Measurements from ENCODE around the gene ULK1. TPM values are rescaled to one million over a fixed set of nuclear protein-coding genes. Genes with fewer than 3 reads are reported as not detected.

ULK1 gene
- total RNA-seq, 1 donor from 2014 or later: 9.6 TPM

DNA sequence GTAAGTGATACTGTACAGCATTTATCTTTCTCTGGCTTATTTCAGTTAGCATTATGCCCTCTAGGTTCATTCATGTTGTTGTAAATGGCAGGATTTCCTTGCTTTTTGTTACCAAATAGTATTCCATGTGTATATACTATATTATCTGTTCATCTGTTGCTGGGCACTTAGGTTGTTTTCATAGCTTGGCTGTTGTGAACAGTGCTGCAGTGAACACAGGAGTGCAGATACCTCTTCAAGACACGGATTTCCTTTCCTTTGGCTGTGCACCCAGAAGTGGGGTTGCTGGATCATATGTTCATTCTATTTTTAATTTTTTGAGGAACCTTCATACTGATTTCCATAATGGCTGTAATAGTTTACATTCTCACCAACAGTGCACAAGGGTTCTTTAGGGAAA is 76.8 kb downstream of the ULK1 start:
- no peak for DNase-seq (ENCODE audit: low spot score)

Other genes starting within 250 kb of the ULK1 start
- 17.1 TPM for gene SFSWAP, start 183.5 kb upstream of the ULK1 start, total RNA-seq (ENCODE audit: insufficient read depth, low replicate concordance)
- not detected for gene MMP17, start 66.2 kb upstream of the ULK1 start, total RNA-seq (ENCODE audit: insufficient read depth, low replicate concordance)
- gene PUS1, start 34.7 kb downstream of the ULK1 start, total RNA-seq (ENCODE audit: insufficient read depth, low replicate concordance): 9.1 TPM
- 15.4 TPM for gene EP400, start 55.3 kb downstream of the ULK1 start, total RNA-seq (ENCODE audit: insufficient read depth, low replicate concordance)
- 7.5 TPM for gene DDX51, start 249.7 kb downstream of the ULK1 start, total RNA-seq (ENCODE audit: insufficient read depth, low replicate concordance)
- gene NOC4L, start 249.8 kb downstream of the ULK1 start, total RNA-seq (ENCODE audit: insufficient read depth, low replicate concordance): 3.1 TPM

All from umbilical cord (tissue), 2 donors.